Glomerular endothelial cell (primary cell): ENCODE results near the gene EYA4. TPM values are rescaled to one million over a fixed set of nuclear protein-coding genes. Genes with fewer than 3 reads are reported as not detected.
"Not testable (repeated sequence)": the region's sequence is repeated elsewhere in the genome, so short reads cannot be mapped to it uniquely, and the experiment has no call there.

Source experiments
- DNase-seq: peaks from one replicate; pipeline ENCODE4 v3.0.0-alpha.2; 2011; ENCODE audit warnings: low read depth, low spot score; ENCODE audit errors: extremely low read depth
- total RNA-seq: library from RNA; depleted of rRNA; stranded (reverse); fragments of >200 nt; gene quantifications from 2 replicates; pipeline ENCODE4 v1.2.3, GENCODE V29; 2015

EYA4 gene
- total RNA-seq, 1 donor from 2014 or later, result 0.12 TPM

- DNase-seq, result no peak
These were observed 155.3 kb downstream of the EYA4 start for GRCh38 chr6:133396233-133396983.

- no peak for DNase-seq
These were observed 155.8 kb downstream of the EYA4 start for GRCh38 chr6:133396984-133397348.

GRCh38 chr6:133397601-133398000 is 156.4 kb downstream of the EYA4 start:
- DNase-seq, result not testable (repeated sequence)

- no peak for DNase-seq
These were observed 158.3 kb downstream of the EYA4 start for GRCh38 chr6:133399426-133399825.

GRCh38 chr6:133404151-133404550 is 163.0 kb downstream of the EYA4 start:
- DNase-seq, result no peak

- no peak for DNase-seq
These were observed 163.6 kb downstream of the EYA4 start for GRCh38 chr6:133404728-133405127.

GRCh38 chr6:133407320-133408100 is 166.4 kb downstream of the EYA4 start:
- no peak for DNase-seq

- no peak for DNase-seq
These were observed 167.0 kb downstream of the EYA4 start for GRCh38 chr6:133408132-133408531.

- DNase-seq, result no peak
These were observed 167.4 kb downstream of the EYA4 start for GRCh38 chr6:133408543-133408942.

- DNase-seq, result no peak
These were observed 169.7 kb downstream of the EYA4 start for GRCh38 chr6:133410638-133411435.

GRCh38 chr6:133411757-133412156 is 170.6 kb downstream of the EYA4 start:
- DNase-seq, result no peak

- no peak for DNase-seq
These were observed 174.1 kb downstream of the EYA4 start for GRCh38 chr6:133415262-133415661.

- DNase-seq, result no peak
These were observed 177.0 kb downstream of the EYA4 start for GRCh38 chr6:133418108-133418507.

GRCh38 chr6:133423242-133423641 is 182.1 kb downstream of the EYA4 start:
- no peak for DNase-seq

- DNase-seq, result no peak
These were observed 183.2 kb downstream of the EYA4 start for GRCh38 chr6:133424359-133424758.

- DNase-seq, result no peak
These were observed 184.9 kb downstream of the EYA4 start for GRCh38 chr6:133426038-133426437.

- DNase-seq, result no peak
These were observed 187.1 kb downstream of the EYA4 start for GRCh38 chr6:133428295-133428694.

- DNase-seq, result no peak
These were observed 189.4 kb downstream of the EYA4 start for GRCh38 chr6:133430530-133430929.

- DNase-seq, result no peak
These were observed 189.9 kb downstream of the EYA4 start for GRCh38 chr6:133431031-133431430.

- no peak for DNase-seq
These were observed 191.1 kb downstream of the EYA4 start for GRCh38 chr6:133432021-133432989.
